Measurements from ENCODE around the gene CLCN7. TPM values are rescaled to one million over a fixed set of nuclear protein-coding genes. Genes with fewer than 3 reads are reported as not detected.

CLCN7 gene
- total RNA-seq: 100 to 1,000 TPM in 1 of 2 donors, 10 to 100 TPM in 1; 43.2 to 138 TPM

DNA sequence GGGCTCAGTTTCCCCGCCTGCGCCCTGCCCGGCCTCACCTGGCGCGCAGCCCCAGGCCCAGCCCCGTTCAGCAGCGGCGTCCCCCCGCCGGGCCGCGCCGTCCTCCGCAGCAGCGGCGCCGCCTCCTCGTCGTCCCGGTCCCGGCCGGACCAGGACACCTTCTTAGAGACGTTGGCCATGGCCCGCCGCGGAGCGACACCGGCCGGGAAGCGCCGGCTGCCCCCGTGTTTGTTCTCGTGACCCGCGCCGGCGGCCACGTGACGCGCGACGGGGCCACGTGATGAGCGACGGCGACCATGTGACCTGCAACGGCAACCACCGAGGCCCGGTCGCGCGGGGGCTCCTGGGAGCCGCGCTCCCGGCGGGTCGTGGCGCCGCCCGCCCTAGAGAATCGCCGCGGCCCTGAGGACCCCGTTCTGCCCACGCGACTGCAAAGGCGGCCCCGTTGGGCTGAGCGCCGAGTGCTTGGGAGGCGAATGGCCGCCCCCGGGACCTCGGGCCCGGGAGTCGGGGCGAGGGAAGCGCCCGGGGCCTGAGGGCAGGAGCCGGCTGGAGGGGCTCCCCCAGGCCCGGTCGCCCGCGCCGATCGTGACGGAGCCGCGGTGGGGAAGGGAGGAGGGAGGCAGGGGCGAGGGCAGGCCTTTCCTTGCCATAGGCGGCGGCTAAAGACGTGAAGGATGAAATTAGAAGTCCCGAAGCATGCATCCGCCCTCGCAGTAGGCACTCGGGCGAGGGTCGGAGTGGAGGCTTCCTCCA is at the start of gene CLCN7:
CLCN7 (minus strand) TSS at position 233 of the 756 bp plus-strand sequence; CDS start at position 179, 54 bp downstream.
- DNase-seq (ENCODE audit: low spot score in 2 of 2) (peak; percentile 93), ATAC-seq (peak; percentile 93 to 95)
- Mint-ChIP-seq H3K9me3 (no peaks in the 10 kb centered on the region), H3K27ac (peak within 1 kb of the TSS; percentile 77 to 85), H3K36me3 (no peaks in the 10 kb centered on the region)

- H3K36me3 Mint-ChIP-seq: no peaks in the 10 kb centered on the region
- no peak for ATAC-seq
These were observed 49.5 kb upstream of the CLCN7 start for GRCh38 chr16:1524366-1524765.

DNA sequence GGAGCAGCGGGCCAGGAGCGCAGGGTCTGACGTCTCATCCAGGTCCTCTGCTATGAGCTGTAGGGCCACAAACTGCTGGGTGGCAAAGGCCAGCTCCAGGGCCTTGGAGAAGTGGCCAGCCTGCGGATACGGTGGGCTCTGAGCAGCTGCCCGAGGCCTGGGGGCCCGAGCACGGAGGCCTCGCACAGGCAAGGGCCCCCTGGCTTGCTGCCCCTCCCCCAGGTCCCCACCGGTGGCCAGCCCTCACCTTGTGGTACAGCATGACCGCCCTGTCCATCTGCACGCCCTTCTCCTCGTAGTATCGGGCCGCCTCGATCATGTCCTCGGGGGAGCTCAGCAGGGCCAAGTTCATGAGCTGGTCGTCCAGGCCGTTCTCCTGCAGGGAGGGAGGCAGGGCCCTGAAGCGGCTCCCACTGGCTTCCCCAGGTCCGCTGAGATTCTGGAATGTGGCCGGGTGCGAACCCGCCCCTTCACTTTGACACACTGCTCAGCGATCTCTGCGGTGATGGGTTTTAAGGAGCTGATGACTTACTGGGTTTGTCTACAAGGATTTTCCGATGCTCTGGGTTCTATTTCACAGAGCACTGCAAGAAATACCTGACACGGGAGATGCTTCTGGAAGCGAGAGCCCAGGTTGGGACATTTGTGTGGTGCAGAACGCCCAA is 48.9 kb upstream of the CLCN7 start:
- no peaks in the 10 kb centered on the region for H3K9me3 Mint-ChIP-seq
- DNase-seq (ENCODE audit: low spot score in 2 of 2) (no peak), ATAC-seq (no peak)
- H3K27ac Mint-ChIP-seq: no peak overlapping the region
- H3K36me3 Mint-ChIP-seq: no peaks in the 10 kb centered on the region

More at GRCh38 chr16:1524366-1524765, 49.5 kb upstream of the CLCN7 start:
- DNase-seq (ENCODE audit: low spot score in 2 of 2): no peak
- no peak overlapping the region for H3K27ac Mint-ChIP-seq
- H3K9me3 Mint-ChIP-seq: no peaks in the 10 kb centered on the region

DNA sequence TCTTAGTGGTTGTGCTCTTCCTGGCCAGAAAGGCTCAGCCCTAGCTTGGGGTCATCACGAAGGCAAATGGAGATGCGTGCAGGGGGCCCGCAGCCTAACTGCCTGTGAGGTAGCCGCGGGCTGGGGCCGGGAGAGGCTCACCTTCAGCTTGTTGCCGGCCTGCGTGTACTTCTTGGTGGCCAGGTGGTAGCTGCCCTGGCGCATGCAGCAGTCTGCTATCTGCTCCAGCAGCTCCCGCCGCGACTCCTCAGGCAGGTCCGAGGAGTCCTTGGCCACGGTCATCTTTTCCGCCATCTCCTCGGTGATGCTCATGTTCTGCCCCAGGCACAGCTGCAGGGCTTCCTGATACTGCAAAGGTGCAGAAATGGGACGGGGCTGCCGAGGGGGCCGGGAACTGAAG is 45.6 kb upstream of the CLCN7 start:
- Mint-ChIP-seq H3K9me3 (no peaks in the 10 kb centered on the region), H3K36me3 (no peaks in the 10 kb centered on the region), H3K27ac (no peak overlapping the region)
- no peak for DNase-seq (ENCODE audit: low spot score in 2 of 2)
- ATAC-seq: no peak

DNA sequence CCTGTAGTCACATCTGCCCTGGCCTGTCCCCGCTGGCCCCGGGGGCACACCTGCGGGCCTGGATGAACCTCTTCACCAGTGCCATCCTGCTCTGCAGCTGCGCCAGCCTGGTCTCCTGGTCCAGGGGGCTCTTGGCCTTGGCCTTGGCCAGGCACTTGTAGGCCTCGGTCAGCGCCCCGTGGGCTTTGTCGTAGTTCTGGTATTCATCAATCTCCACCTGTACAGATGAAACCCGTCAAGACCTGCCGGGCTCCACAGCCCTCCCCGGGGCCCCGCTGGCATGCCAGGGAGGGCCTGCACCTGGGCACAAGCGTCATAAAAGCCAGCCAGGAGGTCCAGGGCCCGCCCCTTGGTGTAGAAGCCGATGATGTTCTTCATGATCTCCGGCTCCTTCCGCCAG is 45.0 kb upstream of the CLCN7 start:
- Mint-ChIP-seq H3K36me3 (no peaks in the 10 kb centered on the region), H3K27ac (no peak overlapping the region), H3K9me3 (no peaks in the 10 kb centered on the region)
- no peak for DNase-seq (ENCODE audit: low spot score in 2 of 2)
- no peak for ATAC-seq

- DNase-seq (ENCODE audit: low spot score in 2 of 2) (no peak), ATAC-seq (peak in 1 of 2 donors; percentile 24)
- Mint-ChIP-seq H3K27ac (no peak overlapping the region), H3K36me3 (no peaks in the 10 kb centered on the region), H3K9me3 (no peaks in the 10 kb centered on the region)
These were observed 43.9 kb upstream of the CLCN7 start for GRCh38 chr16:1518626-1519135.

GRCh38 chr16:1514507-1514906 is 39.7 kb upstream of the CLCN7 start:
- Mint-ChIP-seq H3K9me3 (no peaks in the 10 kb centered on the region), H3K36me3 (peaks cover 6 to 7% of the 10 kb centered on the region in 2 donors), H3K27ac (no peak overlapping the region)
- DNase-seq (ENCODE audit: low spot score in 2 of 2) (no peak), ATAC-seq (no peak)

GRCh38 chr16:1512774-1513173 is 37.9 kb upstream of the CLCN7 start:
- ATAC-seq: no peak

GRCh38 chr16:1511662-1512569 is 37.1 kb upstream of the CLCN7 start:
- H3K36me3 Mint-ChIP-seq: peaks cover 6 to 7% of the 10 kb centered on the region in 2 donors

More at GRCh38 chr16:1512774-1513173, 37.9 kb upstream of the CLCN7 start:
- H3K27ac Mint-ChIP-seq: peak overlapping the region in 1 of 2 donors; percentile 67
- no peaks in the 10 kb centered on the region for H3K9me3 Mint-ChIP-seq
- DNase-seq (ENCODE audit: low spot score in 2 of 2): no peak
- peaks cover 6 to 7% of the 10 kb centered on the region in 2 donors for H3K36me3 Mint-ChIP-seq

DNA sequence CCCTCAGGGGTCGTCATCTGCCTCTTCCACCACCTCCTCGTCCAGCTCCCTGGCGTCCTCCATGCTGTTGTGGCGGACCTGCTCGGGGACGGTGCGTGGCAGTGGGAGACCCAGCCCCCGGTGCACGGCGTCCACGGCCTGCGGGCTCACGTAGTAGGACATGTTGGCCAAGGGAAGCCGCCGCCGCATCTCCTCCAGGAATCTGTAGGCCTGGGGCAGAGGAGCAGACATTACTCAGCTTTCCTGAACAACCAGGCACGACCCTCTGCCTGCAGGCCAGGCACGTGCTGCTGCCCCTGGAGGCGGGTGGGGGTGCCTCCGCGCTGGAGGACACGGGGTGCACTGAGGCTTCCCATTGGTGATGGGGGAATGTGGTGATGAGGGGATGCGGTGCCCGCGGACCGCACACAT is 36.1 kb upstream of the CLCN7 start:
- Mint-ChIP-seq H3K36me3 (peaks cover 6 to 7% of the 10 kb centered on the region in 2 donors), H3K9me3 (no peaks in the 10 kb centered on the region), H3K27ac (peak overlapping the region in 1 of 2 donors; percentile 67)
- DNase-seq (ENCODE audit: low spot score in 2 of 2): no peak
- ATAC-seq: no peak

More at GRCh38 chr16:1511662-1512569, 37.1 kb upstream of the CLCN7 start:
- H3K27ac Mint-ChIP-seq: peak overlapping the region in 1 of 2 donors; percentile 67
- no peak for DNase-seq (ENCODE audit: low spot score in 2 of 2)
- no peak for ATAC-seq
- H3K9me3 Mint-ChIP-seq: no peaks in the 10 kb centered on the region

- Mint-ChIP-seq H3K27ac (peak overlapping the region in 1 of 2 donors; percentile 44), H3K36me3 (peaks cover 6 to 7% of the 10 kb centered on the region in 2 donors), H3K9me3 (no peaks in the 10 kb centered on the region)
- peak in 1 of 2 donors; percentile 23 for ATAC-seq
- no peak for DNase-seq (ENCODE audit: low spot score in 2 of 2)
These were observed 35.4 kb upstream of the CLCN7 start for GRCh38 chr16:1510272-1510671.

GRCh38 chr16:1509307-1510221 is 34.7 kb upstream of the CLCN7 start:
- Mint-ChIP-seq H3K27ac (no peak overlapping the region), H3K36me3 (peaks cover 6 to 7% of the 10 kb centered on the region in 2 donors), H3K9me3 (no peaks in the 10 kb centered on the region)
- no peak for ATAC-seq
- DNase-seq (ENCODE audit: low spot score in 2 of 2): no peak

- ATAC-seq: no peak
These were observed 33.8 kb upstream of the CLCN7 start for GRCh38 chr16:1508494-1509187.

GRCh38 chr16:1506494-1507213 is 31.8 kb upstream of the CLCN7 start:
- ATAC-seq (no peak), DNase-seq (ENCODE audit: low spot score in 2 of 2) (no peak)
- Mint-ChIP-seq H3K36me3 (peaks cover 0 to 7% of the 10 kb centered on the region in 2 donors), H3K27ac (peak overlapping the region in 1 of 2 donors; percentile 44), H3K9me3 (no peaks in the 10 kb centered on the region)

More at GRCh38 chr16:1508494-1509187, 33.8 kb upstream of the CLCN7 start:
- H3K9me3 Mint-ChIP-seq: no peaks in the 10 kb centered on the region
- no peak for DNase-seq (ENCODE audit: low spot score in 2 of 2)
- H3K27ac Mint-ChIP-seq: peak overlapping the region in 1 of 2 donors; percentile 55
- H3K36me3 Mint-ChIP-seq: peaks cover 6 to 7% of the 10 kb centered on the region in 2 donors

All from activated naive CD4-positive, alpha-beta T cell treated with anti-CD3 and anti-CD28 coated beads, Interleukin-2, amount 50 U/mL, for 72 hours (primary cell).